ENCODE results near the gene MAML1. TPM values are rescaled to one million over a fixed set of nuclear protein-coding genes. Genes with fewer than 3 reads are reported as not detected.

The MAML1 gene
- total and polyA plus RNA-seq, 2 experiments from 2014 or later: 9.6 to 43.9 TPM

GRCh38 chr5:179781846-179782245, 49.2 kb downstream of the MAML1 start:
- H3K4me3 Mint-ChIP-seq: no peak overlapping the region
- no peaks in the 10 kb centered on the region for H3K9me3 Mint-ChIP-seq
- H3K27me3 Mint-ChIP-seq (ENCODE audit: insufficient read depth, low read depth, poor library complexity): peaks cover 4% of the 10 kb centered on the region
- no peaks in the 10 kb centered on the region for H3K27me3 ChIP-seq (ENCODE audit: insufficient read depth)
- 0 out of 2 replicates have a peak, but pooled peaks cover 6% of the 10 kb centered on the region for H3K36me3 ChIP-seq (ENCODE audit: insufficient read depth)
- peaks cover 27% of the 10 kb centered on the region for H3K36me3 Mint-ChIP-seq (ENCODE audit: low read depth)
- ATAC-seq (no peak), DNase-seq (ENCODE audit: low spot score) (no peak)
- no peak overlapping the region for H3K4me3 ChIP-seq
- TF ChIP-seq CTCF (conservative IDR thresholded peaks at IDR 0.05; ENCODE audit: low read depth in 2 of 2) (no peak), CREB1 (CRISPR knock-in tag; IDR thresholded peaks at IDR 0.05; ENCODE audit: low read depth) (no peak), JUNB (IDR thresholded peaks at IDR 0.05; ENCODE audit: unreplicated experiment) (no peak), EZH2 (IDR thresholded peaks at IDR 0.05; ENCODE audit: low read depth, unreplicated experiment) (no peak), ETS1 (IDR thresholded peaks at IDR 0.05) (no peak), ZNF331 (CRISPR knock-in tag; IDR thresholded peaks at IDR 0.05; ENCODE audit: low read depth) (no peak), POLR2AphosphoS5 (IDR thresholded peaks at IDR 0.05; ENCODE audit: low read depth) (no peak), EZH2phosphoT487 (IDR thresholded peaks at IDR 0.05; ENCODE audit: unreplicated experiment) (no peak), REST (IDR thresholded peaks at IDR 0.05; ENCODE audit: unreplicated experiment) (no peak), ZNF462 (CRISPR knock-in tag; IDR thresholded peaks at IDR 0.05) (no peak), NANOG (IDR thresholded peaks at IDR 0.05; ENCODE audit: borderline replicate concordance) (no peak), ZNF114 (CRISPR knock-in tag; IDR thresholded peaks at IDR 0.05) (no peak), STAT1 (IDR thresholded peaks at IDR 0.05; ENCODE audit: unreplicated experiment) (no peak)
- H3K27ac ChIP-seq (ENCODE audit: low read depth): no peak overlapping the region
- no peaks in the 10 kb centered on the region for H3K4me1 Mint-ChIP-seq
- no peak overlapping the region for H3K27ac Mint-ChIP-seq
- no peak overlapping the region for H3K4me2 ChIP-seq
- no peak overlapping the region for H2AFZ ChIP-seq
- H4K20me1 ChIP-seq (replicated peaks; ENCODE audit: insufficient read depth): peaks cover 10% of the 10 kb centered on the region
- no peaks in the 10 kb centered on the region for H3K9me2 ChIP-seq (ENCODE audit: insufficient read depth)
- H3K79me2 ChIP-seq (replicated peaks; ENCODE audit: insufficient read depth): no peaks in the 10 kb centered on the region
- no peaks in the 10 kb centered on the region for H3K4me1 ChIP-seq (ENCODE audit: insufficient read depth)
- peaks cover 3% of the 10 kb centered on the region; the same call in 1 of the 2 replicates for H3F3A ChIP-seq (replicated peaks; ENCODE audit: low read depth)

Data from GM23338 (cell line).